Measurements from ENCODE around the gene MIB1.

Gene MIB1

DNA sequence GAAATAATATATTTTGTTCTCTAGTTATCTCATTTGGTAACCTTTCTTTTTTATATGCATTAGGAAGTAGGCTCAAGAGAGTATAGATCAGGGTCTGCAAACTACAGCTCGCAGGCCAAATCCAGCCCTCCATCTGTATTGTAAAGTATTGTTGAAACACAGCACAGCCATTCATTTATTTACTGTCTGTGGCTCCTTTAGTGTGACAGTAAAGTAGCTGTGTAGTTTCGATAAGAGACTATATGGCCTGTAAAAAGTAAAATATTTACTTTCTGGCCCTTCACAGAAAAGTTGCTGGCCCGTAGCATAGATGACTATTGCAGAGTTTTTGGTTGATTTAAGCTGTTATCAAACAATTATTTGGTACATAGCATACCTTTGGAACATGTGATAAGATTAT lies 67.6 kb downstream of the MIB1 start:
- no peak for TF ChIP-seq CTCF (IDR thresholded peaks at IDR 0.05)

GRCh38 chr18:21809725-21810124 lies 69.1 kb downstream of the MIB1 start:
- no peak for TF ChIP-seq CTCF (IDR thresholded peaks at IDR 0.05)

DNA sequence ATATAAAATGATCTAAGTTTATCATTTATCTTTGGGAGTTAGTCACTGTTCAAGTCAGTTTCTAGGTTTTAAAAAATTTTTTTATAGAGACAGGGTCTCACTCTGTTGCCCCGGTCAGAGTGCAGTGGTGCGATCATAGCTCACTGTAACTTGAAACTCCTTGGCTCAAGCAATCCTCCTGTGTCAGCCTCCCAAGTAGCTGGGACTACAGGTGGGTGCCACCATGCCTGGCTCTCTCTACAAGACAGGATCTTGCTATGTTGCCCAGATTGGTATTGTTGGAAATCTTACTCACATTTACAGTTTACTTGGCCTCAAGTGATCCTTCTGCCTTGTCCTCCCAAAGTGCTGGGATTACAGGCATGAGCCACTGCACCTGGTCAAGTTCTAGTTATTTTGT lies 74.5 kb downstream of the MIB1 start:
- TF ChIP-seq CTCF (IDR thresholded peaks at IDR 0.05), result no peak

DNA sequence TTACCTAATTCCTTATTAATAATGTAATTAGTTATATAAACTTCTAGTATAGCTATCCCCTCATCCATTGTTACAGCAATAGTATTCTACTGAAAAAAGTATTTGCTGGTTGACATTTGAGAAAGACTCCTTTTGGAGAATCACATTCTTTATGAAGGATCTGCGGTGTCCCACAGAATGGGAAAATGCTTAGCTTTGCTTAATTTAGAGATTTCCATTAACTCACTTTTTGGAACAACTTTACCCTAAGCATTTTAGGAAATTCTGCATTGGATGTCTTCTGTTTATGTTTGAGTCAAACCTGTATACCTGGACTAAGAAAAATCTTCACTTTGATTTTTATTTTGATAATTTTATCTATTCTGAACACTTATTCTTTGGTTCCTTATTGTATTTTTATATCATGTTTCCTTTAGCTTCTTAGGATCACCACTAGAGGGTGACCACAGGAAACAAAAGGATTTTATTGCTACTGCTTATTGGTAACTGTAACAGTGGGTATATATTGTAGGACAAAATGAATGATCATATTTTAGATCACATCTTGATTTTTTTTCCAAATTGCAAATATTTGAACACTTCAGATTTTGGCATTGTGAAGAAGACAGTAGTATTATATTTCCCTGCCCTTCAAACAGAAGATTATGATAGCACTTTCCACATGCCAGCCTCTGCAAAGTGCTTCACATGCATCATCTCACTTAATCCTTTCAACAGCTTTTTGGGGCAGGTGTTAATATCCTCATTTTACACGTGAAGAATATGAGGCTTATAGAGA lies 79.6 kb downstream of the MIB1 start:
- peak; percentile 81 for TF ChIP-seq CTCF (IDR thresholded peaks at IDR 0.05)

GRCh38 chr18:21820811-21821143 lies 80.2 kb downstream of the MIB1 start:
- TF ChIP-seq CTCF (IDR thresholded peaks at IDR 0.05), result no peak

- no peak for TF ChIP-seq CTCF (IDR thresholded peaks at IDR 0.05)
Measured at GRCh38 chr18:21823848-21824247, 83.3 kb downstream of the MIB1 start.

DNA sequence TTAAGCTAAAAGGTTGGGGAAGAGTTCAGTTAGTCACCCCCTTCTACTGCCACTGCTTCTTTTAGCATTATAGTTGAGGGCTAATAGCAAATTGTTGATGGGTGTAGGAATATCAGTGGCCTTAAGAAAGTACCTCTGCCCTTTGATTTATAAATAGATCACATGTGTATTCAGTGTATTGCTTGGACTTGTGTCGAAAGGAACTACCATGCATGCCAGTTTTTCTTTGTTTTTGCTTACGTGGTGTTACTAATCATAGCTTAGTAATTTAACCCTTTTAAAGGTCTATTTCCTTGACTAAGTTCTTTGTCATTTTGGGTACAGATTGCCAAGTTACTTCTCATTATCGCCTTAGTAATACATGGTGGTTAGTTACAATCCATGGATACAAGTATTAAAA lies 85.6 kb downstream of the MIB1 start:
- no peak for TF ChIP-seq CTCF (IDR thresholded peaks at IDR 0.05)

All from LNCAP (cell line).